GM19372 (cell line): ENCODE data around the gene XPO6.
A peak's percentile ranks its signal among the peaks of the same experiment; 100 is the strongest.
"Not testable (repeated sequence)": the region's sequence is repeated elsewhere in the genome, so short reads cannot be mapped to it uniquely, and the experiment has no call there.

Experiments used
- ATAC-seq: cut with Tn5 transposase; IDR thresholded peaks from one replicate; pipeline ENCODE4 v1.9.1; 2021; ENCODE audit warnings: mild to moderate bottlenecking, low read depth, moderate library complexity; ENCODE audit not compliant: unreplicated experiment

Gene XPO6

DNA sequence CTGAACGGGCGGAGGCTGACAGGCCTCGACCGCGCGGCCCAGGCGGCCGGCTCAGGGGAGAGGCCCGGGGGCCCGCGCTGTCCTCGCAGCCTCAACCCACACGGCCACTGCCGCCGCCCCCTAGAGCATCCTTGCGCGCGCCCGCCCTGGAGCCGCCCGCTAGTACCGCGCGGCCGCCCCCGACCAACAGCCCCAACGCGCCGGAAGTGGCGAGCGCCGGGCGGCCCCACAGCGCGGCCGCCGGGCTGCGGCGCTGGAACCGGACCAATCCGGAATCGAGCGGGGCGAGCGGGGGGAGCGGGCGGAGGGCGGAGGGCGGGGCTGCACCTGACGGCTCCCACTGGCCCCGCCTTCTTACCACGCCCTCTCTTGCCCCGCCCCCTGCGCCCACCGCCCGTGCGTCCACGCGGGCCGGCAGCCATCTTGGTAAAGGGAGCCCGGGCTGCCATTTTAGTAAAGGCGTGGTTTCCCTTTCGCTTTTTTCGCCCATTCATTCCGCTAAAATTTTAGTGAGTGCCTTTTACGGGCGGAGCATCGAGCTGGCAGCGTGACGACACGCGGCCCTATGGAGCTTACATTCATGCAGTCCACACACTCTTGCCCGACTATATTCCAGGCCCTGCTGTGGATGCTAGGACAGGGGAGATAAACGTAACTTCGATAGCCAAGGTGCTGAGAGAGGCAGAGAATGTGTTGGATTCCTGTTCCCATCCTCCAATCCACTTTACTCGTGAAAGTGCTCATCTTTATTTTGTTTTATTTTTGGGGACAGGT lies at the start of gene XPO6:
Gene XPO6 (minus strand): TSS at position 208 of the 774 bp plus-strand sequence. CDS start 597 bp downstream, outside the sequence.
- ATAC-seq = peak; percentile 93

DNA sequence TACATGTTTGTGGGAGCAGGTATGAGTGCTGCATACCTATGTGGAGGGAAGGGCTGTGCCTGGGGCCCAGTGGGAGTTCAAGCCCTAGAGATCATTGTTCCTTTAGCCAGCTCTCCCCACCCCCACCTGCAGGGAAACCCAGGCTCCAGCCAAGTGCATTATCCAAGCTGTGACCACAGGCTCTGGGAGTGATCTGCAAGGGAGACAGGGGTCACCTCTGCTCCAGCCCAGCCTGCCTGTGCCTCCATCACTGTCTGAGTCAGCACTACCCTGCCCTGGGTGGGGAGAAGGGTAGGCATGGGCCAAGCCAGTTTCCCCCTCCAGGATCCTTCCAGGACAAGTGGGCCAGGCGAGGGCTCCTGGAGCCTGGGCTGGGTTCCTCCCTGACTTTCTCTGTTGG lies 48.4 kb upstream of the XPO6 start:
- no peak for ATAC-seq

GRCh38 chr16:28259781-28260150 lies 48.0 kb upstream of the XPO6 start:
- no peak for ATAC-seq

- no peak for ATAC-seq
These were observed 47.5 kb upstream of the XPO6 start for GRCh38 chr16:28259091-28259780.

GRCh38 chr16:28258567-28258966 lies 46.8 kb upstream of the XPO6 start:
- ATAC-seq = no peak

DNA sequence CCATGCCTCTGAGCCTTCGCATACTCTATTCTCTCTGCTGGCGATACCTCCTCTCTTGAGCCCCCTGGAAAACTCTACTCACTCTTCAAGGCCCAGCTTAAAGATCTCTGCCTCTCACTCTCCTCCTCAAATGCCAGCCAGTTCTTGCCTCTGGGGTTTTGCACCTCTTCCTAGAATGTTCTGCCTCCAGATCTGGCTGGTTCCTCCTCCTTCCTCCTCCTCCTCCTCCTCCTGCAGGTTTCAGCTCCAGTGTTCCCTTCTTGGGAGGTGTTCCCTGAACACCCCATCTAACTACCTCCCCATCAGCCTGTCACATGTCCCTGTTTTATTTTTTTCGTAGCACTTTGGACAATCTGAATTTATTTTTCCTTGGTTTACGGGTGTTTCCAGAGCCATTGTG lies 45.5 kb upstream of the XPO6 start:
- ATAC-seq = no peak

- no peak for ATAC-seq
These were observed 44.1 kb upstream of the XPO6 start for GRCh38 chr16:28255838-28256237.

DNA sequence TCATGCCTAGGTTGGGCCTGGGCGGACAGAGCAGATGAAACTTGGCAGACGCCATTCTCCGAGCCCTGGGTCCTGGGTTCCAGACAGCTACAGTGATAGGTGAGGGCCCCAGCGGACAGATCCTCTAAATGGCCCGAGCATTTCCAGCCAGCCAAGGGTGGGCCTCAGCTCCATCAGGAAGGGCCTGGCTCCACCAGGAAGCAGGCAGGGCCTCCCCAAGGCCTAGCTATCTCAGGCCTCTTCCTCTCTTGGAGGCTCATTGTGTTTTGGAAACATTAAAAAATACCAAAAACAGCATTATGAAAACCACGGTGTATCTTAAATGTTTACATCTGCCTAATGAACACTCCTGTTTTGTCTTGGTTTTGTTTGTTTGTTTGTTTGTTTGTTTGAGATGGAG lies 42.4 kb upstream of the XPO6 start:
- ATAC-seq = no peak

DNA sequence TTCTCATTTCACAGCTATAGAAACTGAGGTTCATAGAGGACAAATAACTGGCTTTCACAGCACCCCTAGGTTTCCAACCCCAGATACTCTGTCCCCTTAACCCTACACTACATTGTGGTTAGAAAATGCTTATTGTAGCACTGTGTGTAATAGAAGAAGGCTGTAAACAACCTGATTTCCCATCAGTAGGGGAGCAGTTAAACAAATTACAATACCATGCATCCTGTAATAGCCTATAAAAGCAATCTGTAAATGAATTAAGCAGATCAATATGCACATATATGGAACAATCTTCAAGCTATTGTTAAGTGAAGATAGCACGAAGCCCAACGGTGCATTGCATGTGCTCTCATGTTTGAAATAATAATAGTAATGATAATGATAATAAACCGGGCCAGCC lies 39.2 kb upstream of the XPO6 start:
- ATAC-seq = no peak

- ATAC-seq = not testable (repeated sequence)
These were observed 37.7 kb upstream of the XPO6 start for GRCh38 chr16:28249483-28249882.

GRCh38 chr16:28241924-28242323 lies 30.2 kb upstream of the XPO6 start:
- no peak for ATAC-seq

- ATAC-seq = no peak
These were observed 26.1 kb upstream of the XPO6 start for GRCh38 chr16:28237754-28238357.

DNA sequence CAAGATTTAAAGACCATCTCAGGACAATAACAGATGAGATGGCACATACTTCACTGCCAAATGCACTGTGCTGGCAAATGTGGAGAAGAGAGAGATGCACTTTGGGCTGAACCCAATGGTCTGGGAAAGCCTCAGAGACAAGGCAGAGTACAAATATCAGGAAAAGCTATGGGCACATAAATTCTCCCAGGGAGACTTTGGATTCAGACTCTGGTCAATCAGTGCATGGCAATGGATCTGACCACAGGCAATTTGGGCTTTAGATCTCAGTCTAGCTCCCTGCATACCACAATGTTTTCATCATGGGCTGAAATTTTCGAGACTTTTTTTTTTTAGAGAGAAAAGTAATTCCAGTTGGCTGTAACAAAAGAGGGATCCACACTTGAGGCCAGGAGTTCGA lies 20.0 kb upstream of the XPO6 start:
- ATAC-seq = no peak

DNA sequence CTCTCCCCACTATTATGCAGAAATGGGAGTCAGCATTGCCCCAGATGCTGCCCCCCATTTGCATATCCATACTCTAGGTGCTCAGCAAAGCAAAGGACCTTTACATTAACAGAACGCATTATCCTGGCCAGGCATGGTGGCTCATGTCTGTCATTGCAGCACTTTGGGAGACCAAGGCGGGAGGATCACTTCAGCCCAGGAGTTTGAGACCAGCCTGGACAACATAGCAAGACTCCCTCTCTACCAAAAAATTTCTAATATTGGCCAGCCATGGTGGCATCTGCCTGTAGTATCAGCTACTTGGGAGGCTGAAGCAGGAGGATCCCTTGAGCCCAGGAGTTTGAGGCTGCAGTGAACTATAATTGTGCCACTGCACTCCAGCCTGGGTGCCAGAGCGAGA lies 12.1 kb upstream of the XPO6 start:
- not testable (repeated sequence) for ATAC-seq

DNA sequence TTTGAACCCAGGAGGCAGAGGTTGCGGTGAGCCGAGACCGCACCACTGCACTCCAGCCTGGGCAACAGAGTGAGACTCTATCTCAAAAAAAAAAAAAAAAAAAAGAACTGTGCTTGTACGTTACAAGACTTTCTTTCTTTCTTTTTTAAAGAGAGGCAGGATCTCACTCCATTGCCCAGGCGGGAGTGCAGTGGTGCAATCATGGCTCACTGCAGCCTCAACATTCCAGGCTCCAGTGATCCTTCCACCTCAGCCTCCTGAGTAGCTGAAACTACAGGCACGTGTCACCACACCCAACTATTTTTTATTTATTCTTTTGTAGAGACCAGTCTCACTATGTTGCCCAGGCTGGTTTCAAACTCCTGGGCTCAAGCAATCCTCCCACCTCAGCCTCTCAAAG lies 8.0 kb upstream of the XPO6 start:
- not testable (repeated sequence) for ATAC-seq

DNA sequence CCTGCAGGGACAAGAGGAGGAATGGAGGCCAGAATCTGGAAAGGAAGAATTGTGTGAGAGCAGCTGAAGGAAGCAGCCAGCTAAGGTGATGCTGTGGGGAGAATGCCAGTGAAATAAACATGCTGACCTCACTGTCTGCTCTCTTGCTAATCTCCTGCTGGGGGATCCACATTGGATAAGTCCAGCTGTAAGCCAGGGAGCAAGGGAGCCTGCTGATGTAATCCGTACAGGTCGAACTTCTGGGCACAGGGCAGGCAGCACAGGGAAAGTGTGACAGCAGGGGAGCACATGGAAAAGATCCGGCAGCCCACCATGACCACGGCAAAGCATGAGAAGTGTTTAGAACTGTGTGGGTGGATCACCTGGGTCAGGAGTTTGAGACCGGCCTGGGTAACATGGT lies 7.5 kb upstream of the XPO6 start:
- no peak for ATAC-seq

DNA sequence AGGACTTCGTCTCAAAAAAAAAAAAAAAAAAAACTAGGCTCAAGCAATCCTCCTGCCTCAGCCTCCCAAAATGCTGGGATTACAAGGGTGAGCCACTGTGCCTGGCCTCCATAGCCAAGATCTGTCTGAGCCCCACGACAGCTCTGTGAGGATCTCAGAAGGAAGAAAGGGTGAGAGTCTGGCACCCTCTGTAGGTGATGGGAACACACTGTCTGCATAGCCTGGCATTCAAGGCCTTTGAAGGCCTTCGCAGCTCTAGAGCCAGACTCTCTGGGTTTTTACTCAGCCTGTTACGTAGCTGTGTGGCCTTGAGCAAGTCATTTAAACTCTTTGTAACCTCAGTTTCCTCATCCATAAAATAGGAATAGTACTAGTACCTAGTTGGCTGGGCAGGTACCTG lies 6.3 kb upstream of the XPO6 start:
- no peak for ATAC-seq

GRCh38 chr16:28217326-28217725 lies 5.6 kb upstream of the XPO6 start:
- no peak for ATAC-seq

DNA sequence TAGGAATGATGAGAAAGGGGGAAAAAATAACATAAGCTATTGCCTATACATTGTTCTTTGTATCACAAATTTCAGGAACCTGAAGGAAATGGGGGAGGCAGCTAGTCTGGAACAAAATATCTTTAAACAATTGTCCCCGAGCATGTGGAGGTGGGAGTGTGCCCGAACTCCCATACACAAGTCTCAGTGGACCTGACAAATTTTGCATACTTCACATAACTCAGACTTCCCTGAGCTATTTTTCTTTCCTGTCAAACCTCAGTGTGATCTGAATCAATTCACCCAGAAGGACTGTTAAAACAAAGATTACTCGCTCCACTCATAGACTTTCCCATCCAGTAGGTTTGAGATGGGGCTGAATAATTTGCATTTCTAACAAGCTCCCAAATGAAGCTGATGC lies 1.6 kb upstream of the XPO6 start:
- no peak for ATAC-seq

GRCh38 chr16:28212532-28212873 lies 738 bp upstream of the XPO6 start:
- no peak for ATAC-seq

DNA sequence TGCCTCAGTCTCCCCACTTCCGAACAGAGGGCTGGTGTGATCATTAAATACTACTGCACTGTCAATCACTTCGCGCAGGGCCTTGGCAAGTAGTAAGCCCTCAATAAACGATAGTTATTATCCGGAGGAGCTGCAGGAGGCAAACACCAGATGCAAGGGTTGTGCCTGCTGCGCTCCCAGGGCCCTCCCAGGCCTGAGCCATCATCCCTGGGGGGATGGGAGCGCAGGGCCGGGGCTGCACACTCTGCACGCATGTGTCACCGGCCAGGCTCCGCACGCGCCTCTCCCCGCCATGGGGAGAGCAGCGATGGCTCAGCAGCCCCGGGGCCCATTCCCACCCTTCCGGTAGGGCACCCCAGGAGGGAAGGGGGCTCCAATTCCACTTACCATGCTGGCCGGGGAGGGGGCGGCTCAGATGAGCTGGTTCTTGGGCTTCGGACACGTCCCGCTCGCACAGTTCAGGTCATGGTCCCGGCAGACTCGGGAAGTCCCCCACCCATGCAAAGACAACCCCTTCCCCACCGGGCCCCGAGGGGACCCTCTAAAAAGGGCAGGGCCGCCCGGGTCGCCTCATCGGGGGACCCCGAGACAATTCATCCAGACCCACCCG lies 681 bp downstream of the XPO6 start:
- ATAC-seq = no peak
